ENCODE measurements around the gene BID.
"Not testable (repeated sequence)": the region's sequence is repeated elsewhere in the genome, so short reads cannot be mapped to it uniquely, and the experiment has no call there.

Gene BID

GRCh38 chr22:17705951-17706900, 68.0 kb downstream of the BID start:
- TF ChIP-seq, protein P1, sequence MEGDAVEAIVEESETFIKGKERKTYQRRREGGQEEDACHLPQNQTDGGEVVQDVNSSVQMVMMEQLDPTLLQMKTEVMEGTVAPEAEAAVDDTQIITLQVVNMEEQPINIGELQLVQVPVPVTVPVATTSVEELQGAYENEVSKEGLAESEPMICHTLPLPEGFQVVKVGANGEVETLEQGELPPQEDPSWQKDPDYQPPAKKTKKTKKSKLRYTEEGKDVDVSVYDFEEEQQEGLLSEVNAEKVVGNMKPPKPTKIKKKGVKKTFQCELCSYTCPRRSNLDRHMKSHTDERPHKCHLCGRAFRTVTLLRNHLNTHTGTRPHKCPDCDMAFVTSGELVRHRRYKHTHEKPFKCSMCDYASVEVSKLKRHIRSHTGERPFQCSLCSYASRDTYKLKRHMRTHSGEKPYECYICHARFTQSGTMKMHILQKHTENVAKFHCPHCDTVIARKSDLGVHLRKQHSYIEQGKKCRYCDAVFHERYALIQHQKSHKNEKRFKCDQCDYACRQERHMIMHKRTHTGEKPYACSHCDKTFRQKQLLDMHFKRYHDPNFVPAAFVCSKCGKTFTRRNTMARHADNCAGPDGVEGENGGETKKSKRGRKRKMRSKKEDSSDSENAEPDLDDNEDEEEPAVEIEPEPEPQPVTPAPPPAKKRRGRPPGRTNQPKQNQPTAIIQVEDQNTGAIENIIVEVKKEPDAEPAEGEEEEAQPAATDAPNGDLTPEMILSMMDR (IDR thresholded peaks at IDR 0.05; ENCODE audit: low read depth, low read length): no peak
- peak overlapping the region; percentile 39 for H3K4me3 ChIP-seq (ENCODE audit: low read depth, low read length)
- DNase-seq (ENCODE audit: low read depth, low spot score): peak; percentile 94
- in situ Hi-C loops (cut with HindIII; ENCODE audit: low sequenced_read_pairs): no loop called here

DNA sequence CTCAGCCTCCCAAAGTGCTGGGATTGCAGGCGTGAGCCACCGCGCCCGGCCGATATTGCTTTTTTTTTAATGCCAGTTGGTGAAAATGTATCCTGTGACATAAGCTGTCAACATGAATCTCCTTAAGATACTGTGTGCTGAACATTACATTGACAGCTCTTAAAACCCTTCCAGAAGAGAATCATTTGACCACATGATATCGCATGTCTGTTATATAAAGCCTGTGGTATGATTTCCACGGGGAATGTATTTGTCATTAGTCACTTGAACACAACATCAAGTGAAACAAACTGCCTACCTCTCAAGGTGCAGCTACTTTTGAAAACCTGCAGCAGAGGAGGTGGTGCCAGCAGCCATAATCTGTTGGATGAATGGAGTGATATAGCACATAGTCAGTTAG, 68.7 kb downstream of the BID start:
- in situ Hi-C loops (cut with HindIII; ENCODE audit: low sequenced_read_pairs): no loop called here
- TF ChIP-seq, protein P1 (IDR thresholded peaks at IDR 0.05; ENCODE audit: low read depth, low read length): no peak
- DNase-seq (ENCODE audit: low read depth, low spot score): no peak
- H3K4me3 ChIP-seq (ENCODE audit: low read depth, low read length): no peak overlapping the region

DNA sequence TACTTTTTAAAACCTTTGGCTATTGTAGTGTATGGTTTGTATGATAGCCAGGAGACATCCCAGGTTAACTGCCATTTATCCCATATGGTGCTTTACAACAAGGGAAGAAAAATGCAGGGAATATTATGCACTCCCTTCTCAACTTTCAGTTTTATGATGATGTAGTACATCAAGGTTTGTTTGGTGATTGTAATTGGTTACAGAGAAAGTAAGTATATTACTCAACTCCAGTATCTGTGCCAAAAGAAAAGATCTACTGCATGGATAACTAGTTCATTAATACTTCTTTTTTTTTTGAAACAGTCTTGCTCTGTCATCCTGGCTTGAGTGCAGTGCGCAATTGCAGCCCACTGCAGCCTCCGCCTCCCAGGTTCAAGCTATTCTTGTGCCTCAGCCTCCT, 70.5 kb downstream of the BID start:
- DNase-seq (ENCODE audit: low read depth, low spot score): no peak
- TF ChIP-seq, protein P1 (IDR thresholded peaks at IDR 0.05; ENCODE audit: low read depth, low read length): no peak
- H3K4me3 ChIP-seq (ENCODE audit: low read depth, low read length): no peak overlapping the region
- in situ Hi-C loops (cut with HindIII; ENCODE audit: low sequenced_read_pairs): no loop called here

- in situ Hi-C loops (cut with HindIII; ENCODE audit: low sequenced_read_pairs): no loop called here
- H3K4me3 ChIP-seq (ENCODE audit: low read depth, low read length): no peak overlapping the region
- no peak for DNase-seq (ENCODE audit: low read depth, low spot score)
- TF ChIP-seq, protein P1 (IDR thresholded peaks at IDR 0.05; ENCODE audit: low read depth, low read length): no peak
Observed at GRCh38 chr22:17700778-17701177, 73.5 kb downstream of the BID start.

GRCh38 chr22:17699696-17700340, 74.5 kb downstream of the BID start:
- TF ChIP-seq, protein P1 (IDR thresholded peaks at IDR 0.05; ENCODE audit: low read depth, low read length): no peak
- no peak overlapping the region for H3K4me3 ChIP-seq (ENCODE audit: low read depth, low read length)
- in situ Hi-C loops (cut with HindIII; ENCODE audit: low sequenced_read_pairs): no loop called here
- DNase-seq (ENCODE audit: low read depth, low spot score): no peak

DNA sequence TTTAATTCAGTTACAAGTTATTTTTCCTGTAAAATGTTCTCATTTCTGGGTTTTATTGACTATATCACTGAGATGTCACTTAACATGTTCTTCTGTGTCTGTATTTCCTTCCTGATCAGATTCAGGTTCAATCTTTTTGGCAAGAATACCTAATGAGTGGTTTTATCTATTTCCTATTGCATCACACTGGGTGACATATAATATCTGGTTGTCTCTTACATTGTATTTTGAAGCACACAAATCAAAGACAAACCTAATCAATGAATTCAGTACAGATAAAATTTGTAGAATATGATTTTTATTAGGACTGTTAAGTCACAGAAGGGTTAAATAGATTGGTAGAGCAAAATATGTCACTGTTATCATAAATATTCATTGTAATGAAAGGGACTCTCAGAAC, 75.3 kb downstream of the BID start:
- no peak for DNase-seq (ENCODE audit: low read depth, low spot score)
- TF ChIP-seq, protein P1 (IDR thresholded peaks at IDR 0.05; ENCODE audit: low read depth, low read length): no peak
- no peak overlapping the region for H3K4me3 ChIP-seq (ENCODE audit: low read depth, low read length)
- in situ Hi-C loops (cut with HindIII; ENCODE audit: low sequenced_read_pairs): no loop called here

DNA sequence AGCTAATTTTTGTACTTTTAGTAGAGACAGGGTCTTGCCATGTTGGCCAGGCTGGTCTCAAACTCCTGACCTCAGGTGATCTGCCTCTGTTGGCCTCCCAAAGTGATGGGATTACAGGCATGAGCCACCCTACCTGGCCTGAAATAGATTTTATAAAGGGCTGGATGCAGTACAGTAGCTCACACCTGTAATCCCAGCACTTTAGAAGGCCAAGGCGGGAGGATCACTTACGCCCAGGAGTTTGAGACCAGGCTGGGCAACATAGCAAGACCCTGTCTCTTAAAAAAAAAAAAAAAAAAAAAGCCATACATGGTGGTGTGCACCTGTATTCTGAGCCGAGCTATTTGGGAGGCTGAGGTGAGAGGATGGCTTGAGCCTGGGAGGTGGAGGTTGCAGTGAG, 76.0 kb downstream of the BID start:
- in situ Hi-C loops (cut with HindIII; ENCODE audit: low sequenced_read_pairs); DNase-seq (ENCODE audit: low read depth, low spot score); H3K4me3 ChIP-seq (ENCODE audit: low read depth, low read length): not testable (repeated sequence)

DNA sequence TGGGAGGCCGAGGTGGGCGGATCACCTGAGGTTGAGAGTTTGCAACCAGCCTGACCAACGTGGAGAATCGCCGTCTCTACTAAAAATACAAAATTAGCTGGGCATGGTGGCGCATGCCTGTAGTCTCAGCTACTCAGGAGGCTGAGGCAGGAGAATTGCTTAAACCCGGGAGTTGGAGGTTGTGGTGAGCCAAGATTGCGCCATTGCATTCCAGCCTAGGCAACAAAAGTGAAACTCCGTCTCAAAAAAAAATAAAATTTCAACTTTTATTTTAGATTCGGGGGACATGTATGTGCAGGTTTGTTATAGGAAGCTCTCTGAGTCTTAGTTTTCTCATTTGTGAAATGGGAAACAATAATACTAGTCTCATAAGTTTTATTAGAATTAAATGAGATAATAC, 77.1 kb downstream of the BID start:
- DNase-seq (ENCODE audit: low read depth, low spot score); H3K4me3 ChIP-seq (ENCODE audit: low read depth, low read length); in situ Hi-C loops (cut with HindIII; ENCODE audit: low sequenced_read_pairs): not testable (repeated sequence)
